ELF-1 (cell line): ENCODE results near the gene PLAC1.

Experiments
- DNase-seq: peaks from one replicate; pipeline ENCODE4 v3.0.0-alpha.2; 2016; ENCODE audit warnings: low read depth, low spot score

Gene PLAC1

GRCh38 chrX:134670134-134670924 lies 12.1 kb upstream of the PLAC1 start:
- peak; percentile 82 for DNase-seq

GRCh38 chrX:134669378-134670098 lies 11.3 kb upstream of the PLAC1 start:
- peak; percentile 71 for DNase-seq

- DNase-seq, result no peak
Observed at GRCh38 chrX:134664202-134664601, 5.9 kb upstream of the PLAC1 start.

- DNase-seq, result no peak
Observed at GRCh38 chrX:134661295-134661694, 3.0 kb upstream of the PLAC1 start.

- no peak for DNase-seq
Observed at GRCh38 chrX:134660627-134661026, 2.4 kb upstream of the PLAC1 start.

GRCh38 chrX:134659761-134660160 lies 1.5 kb upstream of the PLAC1 start:
- no peak for DNase-seq

- no peak for DNase-seq
Observed at GRCh38 chrX:134658760-134659023, 421 bp upstream of the PLAC1 start.

GRCh38 chrX:134654398-134655012 lies 3.8 kb downstream of the PLAC1 start:
- no peak for DNase-seq

- DNase-seq, result no peak
Observed at GRCh38 chrX:134653835-134654234, 4.4 kb downstream of the PLAC1 start.

- no peak for DNase-seq
Observed at GRCh38 chrX:134650701-134651100, 7.6 kb downstream of the PLAC1 start.

- peak; percentile 60 for DNase-seq
Observed at GRCh38 chrX:134649770-134650169, 8.5 kb downstream of the PLAC1 start.

- DNase-seq, result no peak
Observed at GRCh38 chrX:134647477-134647877, 10.8 kb downstream of the PLAC1 start.

- no peak for DNase-seq
Observed at GRCh38 chrX:134646691-134647090, 11.6 kb downstream of the PLAC1 start.

GRCh38 chrX:134645936-134646543 lies 12.2 kb downstream of the PLAC1 start:
- no peak for DNase-seq

- DNase-seq, result no peak
Observed at GRCh38 chrX:134642386-134642785, 15.9 kb downstream of the PLAC1 start.

- DNase-seq, result no peak
Observed at GRCh38 chrX:134641346-134641745, 16.9 kb downstream of the PLAC1 start.

- DNase-seq, result no peak
Observed at GRCh38 chrX:134640914-134641313, 17.4 kb downstream of the PLAC1 start.

GRCh38 chrX:134636851-134637250 lies 21.4 kb downstream of the PLAC1 start:
- DNase-seq, result peak; percentile 18

- DNase-seq, result no peak
Observed at GRCh38 chrX:134634691-134635090, 23.6 kb downstream of the PLAC1 start.

GRCh38 chrX:134633832-134634231 lies 24.4 kb downstream of the PLAC1 start:
- no peak for DNase-seq

- no peak for DNase-seq
Observed at GRCh38 chrX:134633394-134633793, 24.9 kb downstream of the PLAC1 start.

- DNase-seq, result no peak
Observed at GRCh38 chrX:134632355-134632754, 25.9 kb downstream of the PLAC1 start.
